Measurements from ENCODE around the gene FAM237B.

FAM237B gene

GRCh38 chr7:90298145-90299038 is 22.7 kb downstream of the FAM237B start:
- no peak for DNase-seq (ENCODE audit: low read depth in 2 of 2, low spot score in 1 of 2)

- no peak for DNase-seq (ENCODE audit: low read depth in 2 of 2, low spot score in 1 of 2)
Measured at GRCh38 chr7:90290244-90291113, 30.6 kb downstream of the FAM237B start.

GRCh38 chr7:90288154-90288553 is 33.0 kb downstream of the FAM237B start:
- DNase-seq (ENCODE audit: low read depth in 2 of 2, low spot score in 1 of 2) = no peak

- no peak for DNase-seq (ENCODE audit: low read depth in 2 of 2, low spot score in 1 of 2)
Measured at GRCh38 chr7:90276033-90276728, 44.9 kb downstream of the FAM237B start.

- DNase-seq (ENCODE audit: low read depth in 2 of 2, low spot score in 1 of 2) = no peak
Measured at GRCh38 chr7:90274161-90274560, 46.9 kb downstream of the FAM237B start.

GRCh38 chr7:90272242-90272641 is 48.9 kb downstream of the FAM237B start:
- DNase-seq (ENCODE audit: low read depth in 2 of 2, low spot score in 1 of 2) = no peak

- no peak for DNase-seq (ENCODE audit: low read depth in 2 of 2, low spot score in 1 of 2)
Measured at GRCh38 chr7:90271753-90272152, 49.4 kb downstream of the FAM237B start.

- DNase-seq (ENCODE audit: low read depth in 2 of 2, low spot score in 1 of 2) = no peak
Measured at GRCh38 chr7:90270431-90271178, 50.5 kb downstream of the FAM237B start.

GRCh38 chr7:90269163-90269562 is 51.9 kb downstream of the FAM237B start:
- DNase-seq (ENCODE audit: low read depth in 2 of 2, low spot score in 1 of 2) = no peak

- no peak for DNase-seq (ENCODE audit: low read depth in 2 of 2, low spot score in 1 of 2)
Measured at GRCh38 chr7:90267263-90267858, 53.7 kb downstream of the FAM237B start.

GRCh38 chr7:90266808-90267207 is 54.3 kb downstream of the FAM237B start:
- no peak for DNase-seq (ENCODE audit: low read depth in 2 of 2, low spot score in 1 of 2)
